MM.1S (cell line): ENCODE results near the gene CHD2.

Experiments used
- DNase-seq: peaks from one replicate; pipeline ENCODE4 v3.0.0-alpha.2; 2015
- H2AFZ ChIP-seq: fragments of 300-600 bp; sonication (generic); 2 replicates; pipeline ENCODE4 v1.6.0; 2016; ENCODE audit warnings: antibody characterized with exemption, low read length
- H3F3A ChIP-seq: fragments of 300-600 bp; sonication (generic); 2 replicates; pipeline ENCODE4 v1.6.1; 2016; ENCODE audit warnings: mild to moderate bottlenecking, antibody characterized with exemption, low read length, moderate library complexity, mixed read lengths; ENCODE audit not compliant: insufficient read depth
- H3K27ac ChIP-seq: fragments of 300-600 bp; sonication (generic); 2 replicates; pipeline ENCODE4 v1.5.1; 2016; ENCODE audit warnings: mild to moderate bottlenecking, low read length
- H3K27me3 ChIP-seq: fragments of 300-600 bp; sonication (generic); replicated peaks from 2 replicates; pipeline ENCODE4 v1.6.0; 2016; ENCODE audit warnings: low read length; ENCODE audit not compliant: insufficient read depth
- H3K36me3 ChIP-seq: fragments of 300-600 bp; sonication (generic); replicated peaks from 2 replicates; pipeline ENCODE4 v1.6.1; 2016; ENCODE audit warnings: mild to moderate bottlenecking, low read length, mixed read lengths; ENCODE audit not compliant: insufficient read depth
- H3K4me1 ChIP-seq: fragments of 300-600 bp; sonication (generic); 2 replicates; pipeline ENCODE4 v1.6.1; 2016; ENCODE audit warnings: low read length, mixed read lengths
- H3K4me2 ChIP-seq: fragments of 300-600 bp; sonication (generic); 2 replicates; pipeline ENCODE4 v1.6.0; 2016; ENCODE audit warnings: low read depth, low read length
- H3K4me3 ChIP-seq: fragments of 300-600 bp; sonication (generic); 2 replicates; pipeline ENCODE4 v1.5.1; 2016; ENCODE audit warnings: low read length, mixed read lengths
- H3K79me2 ChIP-seq: fragments of 300-600 bp; sonication (generic); 2 replicates; pipeline ENCODE4 v1.6.1; 2016; ENCODE audit warnings: mixed run types, low read length, mixed read lengths
- H3K9ac ChIP-seq: fragments of 300-600 bp; sonication (generic); 2 replicates; pipeline ENCODE4 v1.6.1; 2016; ENCODE audit warnings: low read length, mixed read lengths
- H3K9me2 ChIP-seq: fragments of 300-600 bp; sonication (generic); replicated peaks from 2 replicates; pipeline ENCODE4 v1.6.1; 2016; ENCODE audit warnings: mild to moderate bottlenecking, low read length, mixed read lengths; ENCODE audit not compliant: insufficient read depth
- H3K9me3 ChIP-seq: fragments of 300-600 bp; sonication (generic); replicated peaks from 2 replicates; pipeline ENCODE4 v1.6.1; 2016; ENCODE audit warnings: mild to moderate bottlenecking, low read length, mixed read lengths; ENCODE audit not compliant: insufficient read depth
- H4K20me1 ChIP-seq: fragments of 300-600 bp; sonication (generic); 2 replicates; pipeline ENCODE4 v1.6.1; 2016; ENCODE audit warnings: mild to moderate bottlenecking, low read length, moderate library complexity, mixed read lengths; ENCODE audit not compliant: insufficient read depth
- EZH2 ChIP-seq: fragments of 300-600 bp; sonication (generic); optimal IDR thresholded peaks from 2 replicates; pipeline ENCODE3; 2017; ENCODE audit warnings: low read depth, mild to moderate bottlenecking, antibody characterized with exemption, low read length, mixed read lengths
- EZH2phosphoT487 ChIP-seq: fragments of 300-600 bp; sonication (generic); IDR thresholded peaks from 2 replicates; pipeline ENCODE4 v1.6.1; 2018; ENCODE audit warnings: antibody characterized with exemption, low read length
- TF ChIP-seq, protein P1 (sequence below): fragments of 300-600 bp; sonication (generic); IDR thresholded peaks from 2 replicates; pipeline ENCODE4 v1.5.1; 2016; ENCODE audit warnings: antibody characterized with exemption, low read length, mixed read lengths

The CHD2 gene

DNA sequence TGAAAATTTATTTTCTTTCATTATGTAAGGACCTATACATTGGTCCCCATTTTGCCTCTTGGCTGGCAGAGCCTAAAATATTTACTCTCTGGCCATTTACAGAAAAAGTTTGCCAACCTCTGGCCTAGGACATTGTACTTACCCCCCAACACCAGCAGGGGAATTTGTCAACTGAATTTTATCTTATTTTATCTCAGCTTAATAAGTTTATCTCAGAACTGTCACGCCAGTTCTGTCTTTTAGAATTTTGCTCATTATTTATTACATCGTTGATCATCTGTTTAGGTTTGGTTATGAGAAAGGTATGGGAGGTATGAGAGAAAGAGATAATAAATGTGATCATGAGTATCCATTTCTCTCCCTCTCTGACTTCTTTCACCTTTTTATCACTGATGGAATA is 38.3 kb downstream of the CHD2 start:
- Histone ChIP-seq H3K27me3 (no peaks in the 10 kb centered on the region), H3K4me3 (no peak overlapping the region), H3K36me3 (peaks cover 22% of the 10 kb centered on the region; the same call in 1 of the 2 replicates), H3K9ac (no peak overlapping the region), H3K79me2 (peaks cover 30% of the 10 kb centered on the region), H2AFZ (no peak overlapping the region), H3K9me3 (no peaks in the 10 kb centered on the region), H3F3A (no peaks in the 10 kb centered on the region; the same call in none of the 2 replicates), H3K27ac (no peak overlapping the region), H3K4me2 (no peak overlapping the region), H3K4me1 (no peaks in the 10 kb centered on the region), H3K9me2 (no peaks in the 10 kb centered on the region), H4K20me1 (no peaks in the 10 kb centered on the region)
- no peak for DNase-seq
- TF ChIP-seq, protein P1, sequence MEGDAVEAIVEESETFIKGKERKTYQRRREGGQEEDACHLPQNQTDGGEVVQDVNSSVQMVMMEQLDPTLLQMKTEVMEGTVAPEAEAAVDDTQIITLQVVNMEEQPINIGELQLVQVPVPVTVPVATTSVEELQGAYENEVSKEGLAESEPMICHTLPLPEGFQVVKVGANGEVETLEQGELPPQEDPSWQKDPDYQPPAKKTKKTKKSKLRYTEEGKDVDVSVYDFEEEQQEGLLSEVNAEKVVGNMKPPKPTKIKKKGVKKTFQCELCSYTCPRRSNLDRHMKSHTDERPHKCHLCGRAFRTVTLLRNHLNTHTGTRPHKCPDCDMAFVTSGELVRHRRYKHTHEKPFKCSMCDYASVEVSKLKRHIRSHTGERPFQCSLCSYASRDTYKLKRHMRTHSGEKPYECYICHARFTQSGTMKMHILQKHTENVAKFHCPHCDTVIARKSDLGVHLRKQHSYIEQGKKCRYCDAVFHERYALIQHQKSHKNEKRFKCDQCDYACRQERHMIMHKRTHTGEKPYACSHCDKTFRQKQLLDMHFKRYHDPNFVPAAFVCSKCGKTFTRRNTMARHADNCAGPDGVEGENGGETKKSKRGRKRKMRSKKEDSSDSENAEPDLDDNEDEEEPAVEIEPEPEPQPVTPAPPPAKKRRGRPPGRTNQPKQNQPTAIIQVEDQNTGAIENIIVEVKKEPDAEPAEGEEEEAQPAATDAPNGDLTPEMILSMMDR: peak; percentile 23; the same call in 1 of the 2 replicates
- TF ChIP-seq EZH2phosphoT487: no peak
- no peak for TF ChIP-seq EZH2

DNA sequence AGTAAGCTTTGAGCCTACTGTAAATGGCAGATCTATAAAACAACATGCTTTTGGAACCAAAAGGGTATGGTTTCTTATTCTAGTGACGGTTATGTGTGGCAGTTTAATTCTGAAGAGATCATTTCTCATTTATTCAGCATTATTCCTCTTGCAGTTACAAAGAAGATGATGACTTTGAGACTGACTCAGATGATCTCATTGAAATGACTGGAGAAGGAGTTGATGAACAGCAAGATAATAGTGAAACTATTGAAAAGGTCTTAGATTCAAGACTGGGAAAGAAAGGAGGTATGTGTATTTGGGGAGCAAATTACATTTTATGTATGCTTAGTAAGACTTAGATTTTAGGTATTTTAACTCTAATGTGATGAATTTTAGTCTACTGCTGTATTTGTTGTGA is 41.5 kb downstream of the CHD2 start:
- H3K27ac ChIP-seq: no peak overlapping the region
- H3K9me3 ChIP-seq: no peaks in the 10 kb centered on the region
- H2AFZ ChIP-seq: no peak overlapping the region
- no peak for DNase-seq
- peaks cover 15% of the 10 kb centered on the region; the same call in 1 of the 2 replicates for H3K79me2 ChIP-seq
- H3K9ac ChIP-seq: no peak overlapping the region
- no peaks in the 10 kb centered on the region for H3K4me1 ChIP-seq
- no peak overlapping the region for H3K4me3 ChIP-seq
- no peak overlapping the region for H3K4me2 ChIP-seq
- H3K27me3 ChIP-seq: no peaks in the 10 kb centered on the region
- peaks cover 23% of the 10 kb centered on the region; the same call in 1 of the 2 replicates for H3K36me3 ChIP-seq
- H4K20me1 ChIP-seq: no peaks in the 10 kb centered on the region
- TF ChIP-seq EZH2phosphoT487 (no peak), EZH2 (no peak)
- TF ChIP-seq, protein P1: no peak
- H3K9me2 ChIP-seq: no peaks in the 10 kb centered on the region
- H3F3A ChIP-seq: no peaks in the 10 kb centered on the region; the same call in none of the 2 replicates

DNA sequence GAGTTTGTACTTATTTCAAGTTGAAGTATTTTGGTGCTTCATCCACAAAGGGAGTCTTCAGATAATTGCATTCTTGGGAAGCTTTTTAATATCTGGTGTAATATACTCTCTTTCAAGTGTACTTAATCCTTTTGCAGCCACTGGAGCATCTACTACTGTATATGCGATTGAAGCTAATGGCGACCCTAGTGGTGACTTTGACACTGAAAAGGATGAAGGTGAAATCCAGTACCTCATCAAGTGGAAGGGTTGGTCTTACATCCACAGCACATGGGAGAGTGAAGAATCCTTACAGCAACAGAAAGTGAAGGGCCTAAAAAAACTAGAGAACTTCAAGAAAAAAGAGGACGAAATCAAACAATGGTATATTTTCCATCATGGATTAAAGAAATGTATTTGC is 42.6 kb downstream of the CHD2 start:
- peaks cover 32% of the 10 kb centered on the region; the same call in 1 of the 2 replicates for H3K36me3 ChIP-seq
- no peaks in the 10 kb centered on the region for H3K27me3 ChIP-seq
- H3K9me3 ChIP-seq: no peaks in the 10 kb centered on the region
- no peak overlapping the region for H3K4me3 ChIP-seq
- H3K4me2 ChIP-seq: no peak overlapping the region
- H3K27ac ChIP-seq: no peak overlapping the region
- no peaks in the 10 kb centered on the region; the same call in 1 of the 2 replicates for H3F3A ChIP-seq
- DNase-seq: no peak
- H3K79me2 ChIP-seq: peaks cover 12% of the 10 kb centered on the region; the same call in 1 of the 2 replicates
- no peaks in the 10 kb centered on the region for H3K4me1 ChIP-seq
- H3K9ac ChIP-seq: no peak overlapping the region
- TF ChIP-seq EZH2 (no peak), EZH2phosphoT487 (no peak)
- TF ChIP-seq, protein P1: no peak
- H4K20me1 ChIP-seq: no peaks in the 10 kb centered on the region
- H3K9me2 ChIP-seq: no peaks in the 10 kb centered on the region
- H2AFZ ChIP-seq: no peak overlapping the region
